Measurements from ENCODE around the gene SNX33. TPM values are rescaled to one million over a fixed set of nuclear protein-coding genes. Genes with fewer than 3 reads are reported as not detected.

The SNX33 gene
- total RNA-seq, result 10 to 100 TPM; 32.1 to 59.7 (median 49.5) TPM

GRCh38 chr15:75647370-75648155 lies at the start of gene SNX33:
SNX33 (plus strand) TSS chr15:75647912; CDS start chr15:75649103, 1,191 bp downstream.
- Histone ChIP-seq H3K36me3 (no peaks in the 10 kb centered on the region), H3K9me3 (no peaks in the 10 kb centered on the region), H3K27ac (peak within 1 kb of the TSS; percentile 96), H3K27me3 (no peaks in the 10 kb centered on the region), H3K4me3 (peak within 1 kb of the TSS; percentile 87), H3K4me1 (peaks cover 60% of the 10 kb centered on the region)
- WGBS, result 0% methylated on average over 22 of the region's 76 CpGs
- peak; percentile 91 to 92 for DNase-seq (ENCODE audit: low spot score in 2 of 2)
- TF ChIP-seq EP300 (IDR thresholded peaks at IDR 0.05) (no peak), POLR2AphosphoS5 (IDR thresholded peaks at IDR 0.05) (peak in 2 of 3 donors; percentile 15 to 38), CTCF (IDR thresholded peaks at IDR 0.05) (peak; percentile 27 to 39), POLR2A (IDR thresholded peaks at IDR 0.05) (peak in 1 of 2 donors; percentile 49)

GRCh38 chr15:75598361-75598760 lies 49.4 kb upstream of the SNX33 start:
- Histone ChIP-seq H3K36me3 (peaks cover 92% of the 10 kb centered on the region), H3K4me1 (peaks cover 9% of the 10 kb centered on the region), H3K27ac (no peak overlapping the region), H3K9me3 (no peaks in the 10 kb centered on the region), H3K4me3 (no peak overlapping the region), H3K27me3 (no peaks in the 10 kb centered on the region)
- no peak for TF ChIP-seq CTCF (IDR thresholded peaks at IDR 0.05)
- TF ChIP-seq POLR2A (IDR thresholded peaks at IDR 0.05), result no peak
- TF ChIP-seq POLR2AphosphoS5 (IDR thresholded peaks at IDR 0.05), result no peak
- no peak for TF ChIP-seq EP300 (IDR thresholded peaks at IDR 0.05)
- DNase-seq (ENCODE audit: low spot score in 2 of 2), result no peak
- 94% methylated on average over 4 of the region's 4 CpGs for WGBS

GRCh38 chr15:75599401-75599800 lies 48.3 kb upstream of the SNX33 start:
- Histone ChIP-seq H3K36me3 (peaks cover 90% of the 10 kb centered on the region), H3K27ac (no peak overlapping the region), H3K9me3 (no peaks in the 10 kb centered on the region), H3K27me3 (no peaks in the 10 kb centered on the region), H3K4me1 (peaks cover 9% of the 10 kb centered on the region), H3K4me3 (no peak overlapping the region)
- WGBS, result 32% methylated on average over 2 of the region's 2 CpGs
- DNase-seq (ENCODE audit: low spot score in 2 of 2), result no peak
- TF ChIP-seq POLR2A (IDR thresholded peaks at IDR 0.05) (no peak), CTCF (IDR thresholded peaks at IDR 0.05) (no peak), EP300 (IDR thresholded peaks at IDR 0.05) (no peak), POLR2AphosphoS5 (IDR thresholded peaks at IDR 0.05) (no peak)

GRCh38 chr15:75606026-75606425 lies 41.7 kb upstream of the SNX33 start:
- 90% methylated on average over 8 of the region's 8 CpGs for WGBS
- H3K27ac ChIP-seq, result no peak overlapping the region
- peaks cover 87% of the 10 kb centered on the region for H3K36me3 ChIP-seq

More at GRCh38 chr15:75606026-75606425, 41.7 kb upstream of the SNX33 start:
- no peak for DNase-seq (ENCODE audit: low spot score in 2 of 2)
- H3K9me3 ChIP-seq, result no peaks in the 10 kb centered on the region
- no peak overlapping the region for H3K4me3 ChIP-seq
- H3K4me1 ChIP-seq, result no peaks in the 10 kb centered on the region
- TF ChIP-seq CTCF (IDR thresholded peaks at IDR 0.05) (no peak), EP300 (IDR thresholded peaks at IDR 0.05) (no peak), POLR2A (IDR thresholded peaks at IDR 0.05) (no peak), POLR2AphosphoS5 (IDR thresholded peaks at IDR 0.05) (no peak)
- no peaks in the 10 kb centered on the region for H3K27me3 ChIP-seq
